GM15510 (cell line): ENCODE data around the gene TRMT11.

Experiments used
- POLR2A ChIP-seq: IDR thresholded peaks from 3 replicates; pipeline ENCODE4 v1.6.1; 2011; ENCODE audit warnings: borderline replicate concordance; ENCODE audit not compliant: insufficient read length; ENCODE audit errors: extremely low read depth

TRMT11 gene

DNA sequence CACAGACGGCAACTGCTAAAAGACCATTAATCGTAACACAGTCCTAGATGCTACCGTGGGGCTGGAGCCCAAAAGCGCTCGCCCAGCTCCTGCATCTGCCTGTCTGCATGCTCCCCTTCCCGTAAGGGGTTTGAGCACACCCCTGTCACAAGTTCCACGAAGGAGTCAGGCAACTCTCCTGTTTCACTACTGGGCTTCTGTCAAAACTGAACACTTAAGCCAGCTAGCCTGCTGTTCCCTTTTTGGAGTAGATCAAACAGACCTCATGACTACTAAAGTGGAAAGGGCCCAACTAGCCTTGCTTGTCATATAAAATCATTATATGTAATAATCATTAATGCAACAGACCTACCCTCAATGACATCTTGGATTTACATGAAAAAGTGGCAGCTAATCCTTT is 61.3 kb downstream of the TRMT11 start:
- no peak for TF ChIP-seq POLR2A

DNA sequence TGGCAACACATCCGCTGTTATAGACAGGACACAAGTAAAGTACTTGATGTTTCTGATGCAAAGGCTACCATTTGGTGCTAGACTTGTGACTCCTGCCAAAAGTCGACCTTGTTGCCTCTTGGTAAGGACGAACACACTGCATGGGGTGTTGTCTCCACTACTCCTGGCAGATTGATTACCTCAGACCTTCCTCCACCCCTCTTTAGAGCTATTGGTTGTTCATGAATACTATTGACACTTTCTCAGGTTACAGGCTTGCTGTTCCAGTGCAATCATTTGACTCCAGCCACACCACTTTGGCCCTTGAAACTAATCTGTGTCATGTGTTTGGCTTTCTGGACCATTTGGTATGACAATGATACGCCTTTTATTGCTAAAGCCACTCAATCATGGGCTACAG is 62.3 kb downstream of the TRMT11 start:
- no peak for TF ChIP-seq POLR2A

DNA sequence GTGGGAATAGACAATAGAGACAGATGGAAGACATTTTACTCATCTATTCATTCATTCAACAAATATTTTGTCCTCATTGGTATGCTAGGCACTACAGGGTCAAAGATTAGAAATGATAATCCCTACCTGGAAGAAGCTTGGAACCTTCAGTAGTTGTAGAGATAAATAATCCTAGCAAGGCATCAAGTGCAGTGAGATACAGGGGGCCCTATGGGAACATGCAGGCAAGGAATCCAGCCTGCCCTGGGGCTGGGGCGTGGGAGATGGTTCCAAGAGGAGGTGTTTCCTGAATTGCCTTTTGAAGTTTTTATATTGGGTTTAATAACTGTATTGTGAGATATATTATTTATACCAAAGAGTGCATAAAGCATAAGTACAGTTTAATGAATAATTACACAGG is 64.5 kb downstream of the TRMT11 start:
- TF ChIP-seq POLR2A: no peak

DNA sequence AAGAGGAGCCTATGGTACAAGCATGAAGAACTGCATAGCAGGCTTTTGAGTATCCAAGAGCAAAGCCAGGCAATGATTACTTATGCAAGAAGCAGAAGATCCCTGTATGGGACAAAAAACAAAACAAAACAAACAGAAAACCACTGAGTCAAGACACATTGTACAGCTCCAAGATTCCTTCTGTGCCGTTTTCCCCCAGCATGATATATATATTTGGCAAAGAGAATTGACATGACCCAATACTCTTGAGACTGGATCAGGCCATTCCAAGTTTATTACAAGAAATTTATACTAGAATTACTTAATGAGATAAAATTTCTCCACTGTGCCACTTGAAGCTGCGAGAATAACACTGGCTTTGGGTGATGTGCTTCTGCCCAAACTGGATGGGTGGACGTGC is 65.5 kb downstream of the TRMT11 start:
- no peak for TF ChIP-seq POLR2A

DNA sequence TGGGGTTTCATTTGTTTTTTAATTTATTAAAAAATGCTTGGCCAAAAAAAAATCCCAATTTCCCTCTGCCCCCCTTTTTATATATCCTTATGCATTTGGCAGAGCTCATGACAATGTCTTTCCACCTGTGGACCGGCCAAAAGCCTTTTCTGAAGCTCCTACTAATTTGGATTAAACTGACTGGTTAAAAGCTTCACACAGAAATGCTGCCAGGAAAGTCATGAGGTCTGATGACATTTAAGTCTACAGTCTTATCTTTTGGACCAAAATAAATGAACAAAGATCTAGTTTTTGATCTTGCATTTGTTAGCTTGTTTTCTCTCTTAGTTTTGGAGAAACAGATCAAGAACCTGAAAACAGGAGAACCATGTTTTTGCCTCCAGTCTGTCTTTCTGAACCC is 66.1 kb downstream of the TRMT11 start:
- no peak for TF ChIP-seq POLR2A

DNA sequence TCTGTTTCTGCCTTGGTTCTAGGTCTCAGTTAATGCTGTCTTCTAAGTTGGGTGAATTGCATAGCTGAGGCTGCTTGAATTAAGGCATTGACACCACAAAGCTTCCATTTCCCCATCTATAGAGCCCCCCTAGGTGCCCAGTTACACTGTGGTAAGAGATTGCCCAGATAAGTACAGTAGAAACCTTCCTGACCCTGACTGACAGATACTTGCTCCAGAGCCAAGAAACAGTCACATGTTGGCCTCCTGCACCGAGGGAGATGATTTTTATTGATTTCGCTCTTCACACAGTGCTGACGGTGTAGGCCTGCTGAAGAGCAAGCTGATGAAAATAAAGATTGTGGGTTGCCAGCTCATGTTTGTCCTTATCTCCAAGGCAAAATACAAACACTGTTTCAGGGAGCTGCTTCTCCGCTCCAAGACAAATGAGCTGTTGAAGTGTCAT is 67.9 kb downstream of the TRMT11 start:
- no peak for TF ChIP-seq POLR2A

DNA sequence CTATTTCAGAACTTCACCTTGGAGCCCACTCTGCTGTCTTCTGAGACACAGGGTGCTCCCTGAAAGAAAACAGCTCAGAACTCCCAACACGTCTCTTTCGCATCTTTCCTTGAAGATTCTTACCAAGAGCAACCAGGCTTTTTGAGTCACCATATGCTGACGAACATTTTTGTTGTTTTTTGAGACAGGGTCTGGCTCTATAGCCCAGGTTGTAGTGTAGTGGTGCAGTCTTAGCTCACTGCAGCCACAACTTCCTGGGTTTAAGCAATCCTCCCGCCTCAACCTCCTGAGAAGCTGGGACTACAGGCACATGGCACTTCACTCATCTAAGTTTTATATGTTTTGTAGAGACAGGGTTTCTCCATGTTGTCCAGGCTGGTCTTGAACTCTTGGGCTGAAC is 68.5 kb downstream of the TRMT11 start:
- no peak for TF ChIP-seq POLR2A

DNA sequence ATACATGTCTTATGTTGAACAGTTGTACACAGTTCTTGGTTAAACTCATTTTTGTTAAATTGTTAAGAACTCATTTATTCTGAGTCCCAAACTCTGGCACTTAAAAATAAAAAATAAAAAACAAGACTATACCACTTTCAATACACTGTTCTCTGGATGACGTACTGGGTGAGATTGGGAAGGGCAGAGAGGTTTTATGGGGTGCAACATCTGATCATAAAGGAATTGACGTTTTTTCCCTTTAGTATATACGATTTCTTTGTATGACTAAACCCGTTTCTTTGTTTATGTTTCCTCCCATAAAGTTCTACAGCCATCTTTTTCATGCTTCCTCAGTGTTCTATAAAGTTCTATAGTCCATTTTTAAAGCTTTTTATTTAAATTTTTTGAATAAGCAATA is 69.1 kb downstream of the TRMT11 start:
- no peak for TF ChIP-seq POLR2A

DNA sequence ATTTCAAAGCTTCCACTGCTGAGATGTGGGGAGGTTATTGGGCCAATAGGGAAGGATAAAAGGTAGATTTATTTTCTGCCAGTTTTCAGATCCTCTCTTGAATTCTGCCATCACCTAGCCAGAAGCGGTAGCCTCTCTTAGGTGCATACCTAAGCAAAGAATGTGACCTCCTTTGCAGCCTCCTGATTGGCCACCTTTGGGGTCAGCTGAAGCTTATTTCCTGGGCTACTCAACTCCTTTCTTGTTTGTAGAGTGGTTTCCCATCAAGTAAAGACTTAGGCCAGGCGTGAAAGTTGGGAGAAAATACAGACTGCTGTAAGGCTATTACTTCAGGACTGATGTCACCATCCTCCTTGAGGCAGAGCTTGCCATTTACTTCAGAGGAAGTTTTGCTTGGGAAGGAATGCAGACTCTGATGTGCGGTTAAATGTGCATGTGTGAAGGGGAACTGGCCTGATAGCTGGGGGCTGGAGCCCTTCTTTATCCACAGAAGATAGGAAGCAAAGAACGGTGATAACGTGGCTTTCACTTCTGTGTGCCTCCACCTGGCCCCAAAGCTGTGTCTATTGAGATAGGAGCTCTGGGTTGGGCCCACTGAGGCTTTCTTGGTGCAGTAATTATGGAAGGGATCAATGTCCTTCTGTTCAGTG is 70.1 kb downstream of the TRMT11 start:
- no peak for TF ChIP-seq POLR2A

DNA sequence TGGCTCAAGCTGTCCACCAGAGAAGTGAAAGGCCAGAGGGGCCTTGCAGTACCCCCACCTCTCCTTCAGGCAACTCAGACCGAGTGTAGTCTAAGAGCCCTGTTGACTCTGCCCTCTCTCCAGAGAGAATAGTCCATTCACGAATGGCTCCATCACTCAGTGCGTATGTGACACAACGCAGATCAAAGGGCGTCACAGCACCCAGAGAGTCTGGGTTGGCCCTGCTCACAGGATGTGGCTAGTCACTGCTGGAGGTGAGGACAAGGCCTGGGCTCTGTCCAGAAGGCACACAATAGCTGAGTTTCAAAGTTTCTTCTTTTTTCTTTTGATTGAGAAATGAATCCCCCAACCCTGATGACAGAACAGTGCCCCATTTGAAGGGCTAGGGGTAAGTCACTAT is 74.1 kb downstream of the TRMT11 start:
- no peak for TF ChIP-seq POLR2A

DNA sequence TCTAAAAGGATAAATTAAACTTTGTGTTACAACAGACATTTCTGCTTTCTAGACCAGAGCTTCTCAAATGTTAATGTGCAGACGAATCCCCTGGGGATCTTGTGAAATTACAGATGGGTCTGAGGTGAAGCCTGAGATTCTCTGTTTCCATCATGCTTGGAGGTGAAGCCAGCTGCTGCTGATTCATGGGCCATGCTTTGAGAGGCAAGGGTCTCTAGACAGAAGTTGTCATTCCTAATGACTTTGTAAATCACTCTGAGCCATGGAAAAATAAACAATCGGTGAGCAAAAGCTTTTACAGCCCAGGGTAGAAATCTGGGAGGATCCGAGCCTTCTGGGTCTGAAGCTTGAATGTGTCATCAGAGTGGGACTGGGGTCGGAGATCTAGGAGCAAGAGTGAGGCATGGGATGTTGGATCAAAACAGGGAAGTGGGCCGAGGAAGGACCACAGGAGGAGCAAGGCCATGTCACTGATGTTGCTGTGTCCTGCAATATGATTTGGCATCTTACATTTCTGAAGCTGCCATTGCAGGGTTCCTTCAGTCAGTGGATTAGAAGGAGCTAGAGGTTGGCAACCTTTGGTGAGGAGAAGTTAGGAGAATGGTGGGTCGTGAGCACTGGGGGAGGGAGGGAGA is 77.3 kb downstream of the TRMT11 start:
- no peak for TF ChIP-seq POLR2A

DNA sequence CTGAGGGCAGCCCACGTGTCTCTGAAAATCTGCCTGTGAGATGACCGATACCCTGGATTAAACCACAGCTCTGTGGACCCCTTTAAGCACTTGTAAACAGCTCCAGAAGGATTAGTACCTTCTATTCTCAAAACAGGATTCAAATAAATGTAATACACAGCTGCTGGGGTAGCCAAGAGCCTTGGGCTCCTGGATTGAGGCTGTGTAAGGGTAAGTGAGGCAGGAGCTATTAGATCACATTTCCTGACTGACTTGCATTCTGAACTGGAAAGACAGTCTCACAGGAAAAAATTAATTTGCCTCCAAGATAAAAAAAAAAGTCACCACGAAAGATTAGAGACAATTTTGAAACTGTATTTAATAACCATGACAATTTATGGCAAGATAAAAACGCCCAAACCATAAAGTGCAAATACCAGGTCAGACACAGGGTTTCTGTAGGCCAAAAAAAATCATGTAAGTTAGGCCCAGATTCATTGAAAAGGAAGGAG is 78.0 kb downstream of the TRMT11 start:
- TF ChIP-seq POLR2A: no peak

DNA sequence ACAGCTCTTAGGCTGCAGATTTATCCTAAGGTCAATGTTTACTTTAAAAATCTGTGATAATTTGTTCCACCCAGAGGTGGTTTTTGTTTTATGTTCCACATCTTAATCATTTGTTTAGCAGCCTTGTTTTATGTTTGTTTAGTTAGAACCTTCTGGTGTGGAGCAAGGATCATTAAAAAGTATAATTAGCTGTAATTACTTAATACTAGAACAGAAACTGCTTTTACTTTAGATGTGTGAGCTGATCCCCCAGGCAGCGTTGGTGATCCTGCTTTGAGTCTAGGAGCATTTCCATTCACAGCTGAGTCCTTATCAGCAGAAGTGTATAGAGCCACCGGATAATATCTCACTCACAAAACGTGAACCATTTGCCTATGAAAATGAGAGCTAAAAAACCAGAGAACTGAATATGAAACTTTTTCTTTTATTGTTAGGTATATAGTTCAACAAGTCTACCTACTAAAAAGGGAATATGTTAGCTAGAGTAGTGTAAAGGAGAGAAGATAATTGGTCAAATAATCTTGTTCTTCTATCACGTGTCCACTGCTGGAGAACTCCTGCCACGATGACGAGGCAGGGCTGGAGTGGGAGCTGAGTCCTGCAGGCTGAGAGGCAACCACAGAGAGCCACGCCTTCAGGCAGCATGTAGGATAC is 78.5 kb downstream of the TRMT11 start:
- TF ChIP-seq POLR2A: no peak

DNA sequence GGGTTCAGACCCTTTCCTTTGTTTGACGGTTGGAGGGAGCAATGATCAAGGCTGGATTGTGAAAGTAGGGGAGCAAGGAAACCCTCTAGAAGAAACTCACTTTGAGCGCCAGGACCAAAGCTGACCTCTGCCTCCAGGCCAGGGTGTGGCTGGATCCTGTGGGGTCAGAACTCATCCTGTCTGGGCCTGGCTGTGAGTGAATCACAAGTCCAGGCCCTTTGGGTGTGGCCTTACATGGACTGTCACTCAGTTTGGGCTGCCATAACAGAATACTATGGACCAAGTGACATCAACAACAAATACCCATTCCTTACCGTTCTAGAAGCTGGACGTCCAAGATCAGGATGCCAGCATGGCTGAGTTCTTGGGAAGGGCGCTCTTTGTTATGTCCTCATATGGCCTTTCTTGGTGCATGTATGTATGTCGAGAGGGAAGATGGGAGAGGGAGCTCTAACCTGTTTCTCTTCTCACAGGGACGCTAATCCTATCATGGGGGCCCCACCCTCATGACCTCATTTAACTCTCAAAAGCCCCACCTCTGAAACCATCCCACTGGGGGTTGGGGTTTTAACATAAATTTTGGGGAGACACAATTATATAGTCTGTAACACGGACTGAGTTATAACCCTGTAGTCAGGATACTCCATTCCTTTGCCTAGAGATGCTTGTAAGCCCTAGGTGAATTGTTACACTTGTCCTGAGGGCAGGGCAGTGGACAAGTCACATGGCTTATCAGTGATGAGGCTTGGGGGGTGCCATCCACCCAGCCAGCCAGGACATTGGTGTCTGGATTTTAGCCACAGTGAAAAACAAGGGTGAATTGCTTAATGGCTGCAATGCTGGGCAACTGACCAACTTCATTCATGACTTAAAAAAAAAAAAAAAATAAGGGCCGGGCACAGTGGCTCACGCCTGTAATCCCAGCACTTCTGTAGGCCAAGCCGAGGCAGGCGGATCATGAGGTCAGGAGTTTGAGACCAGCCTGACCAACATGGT is 80.0 kb downstream of the TRMT11 start:
- no peak for TF ChIP-seq POLR2A

DNA sequence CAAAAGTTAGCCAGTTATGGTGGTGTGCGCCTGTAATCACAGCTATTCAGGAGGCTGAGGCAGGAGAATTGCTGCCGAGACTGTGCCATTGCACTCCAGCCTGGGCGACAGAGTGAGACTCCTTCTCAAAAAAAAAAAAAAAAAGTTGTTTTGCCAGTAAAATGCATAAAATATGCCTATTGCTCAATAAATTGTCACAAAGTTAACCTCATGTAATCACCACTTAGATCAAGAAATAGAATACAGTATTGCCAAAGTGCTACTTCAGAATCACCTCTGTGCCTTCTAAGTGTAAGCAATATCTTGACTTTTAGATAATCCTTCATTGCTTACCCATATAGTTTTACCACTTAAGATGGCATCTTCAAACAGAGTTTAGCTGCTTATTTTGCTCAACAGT is 80.7 kb downstream of the TRMT11 start:
- no peak for TF ChIP-seq POLR2A

DNA sequence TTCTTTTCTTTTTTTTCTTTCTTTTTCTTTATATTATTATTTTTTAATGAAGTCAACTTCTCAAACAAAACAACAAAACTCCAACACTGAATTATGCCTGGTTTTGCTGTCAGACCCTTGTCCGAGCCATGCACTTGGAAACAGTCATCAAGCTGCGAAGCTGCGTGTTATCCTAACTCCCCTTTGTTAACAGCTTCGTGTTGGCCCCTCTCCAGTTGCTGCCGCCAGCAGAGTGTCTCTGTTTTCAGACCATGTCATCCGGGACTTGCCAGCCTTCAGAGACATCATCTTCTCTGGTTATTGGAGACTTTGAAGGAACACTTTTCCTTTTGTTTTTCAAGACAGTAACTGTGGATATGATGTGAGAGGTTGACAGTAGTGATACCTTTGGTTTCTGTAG is 83.1 kb downstream of the TRMT11 start:
- TF ChIP-seq POLR2A: no peak
